HG02571 (cell line): Measurements from ENCODE around the gene CS.
A peak's percentile ranks its signal among the peaks of the same experiment; 100 is the strongest.

ENCODE experiments used
- ATAC-seq: cut with Tn5 transposase; IDR thresholded peaks from one replicate; pipeline ENCODE4 v1.9.1; 2021; ENCODE audit warnings: mild to moderate bottlenecking, moderate library complexity; ENCODE audit not compliant: unreplicated experiment

CS gene

DNA sequence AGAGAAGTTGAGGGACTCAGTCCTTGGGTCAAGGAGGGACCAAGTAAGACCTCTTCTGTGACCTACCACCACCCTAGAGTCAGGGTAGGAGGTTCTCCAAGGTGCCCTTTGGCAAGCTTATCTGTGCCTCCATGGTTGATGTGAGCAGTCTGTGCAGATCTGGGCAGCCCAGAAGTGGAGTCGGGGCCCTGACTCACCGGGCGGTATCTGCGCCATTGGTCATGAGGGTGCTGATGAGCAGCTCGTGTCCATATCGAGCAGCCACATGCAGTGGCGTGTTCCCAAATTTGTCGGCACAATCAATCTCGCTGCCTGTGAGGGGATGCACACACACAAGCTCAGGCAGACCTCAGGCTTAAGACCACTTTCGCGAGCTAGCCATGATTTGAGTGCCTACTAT lies 47.0 kb downstream of the CS start:
- no peak for ATAC-seq

DNA sequence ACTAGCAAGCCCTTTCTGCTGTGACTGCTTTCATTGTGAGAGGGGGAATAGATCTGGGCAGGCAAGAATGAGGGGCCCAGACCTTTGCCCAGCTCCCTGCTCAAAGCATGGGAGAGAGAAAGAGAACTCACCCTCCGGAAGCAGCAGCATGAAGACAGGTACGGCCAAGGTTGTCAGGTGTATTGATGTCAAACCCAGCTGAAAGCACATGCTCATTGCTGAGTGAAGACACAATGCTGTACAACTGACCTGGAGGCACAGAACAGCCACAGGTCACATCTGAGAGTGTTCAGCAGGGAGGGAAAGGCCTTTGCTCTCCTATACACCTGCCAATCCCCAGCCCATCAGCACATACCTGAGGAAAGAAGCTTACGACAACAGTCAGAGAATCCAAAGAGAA lies 47.5 kb downstream of the CS start:
- ATAC-seq, result no peak

DNA sequence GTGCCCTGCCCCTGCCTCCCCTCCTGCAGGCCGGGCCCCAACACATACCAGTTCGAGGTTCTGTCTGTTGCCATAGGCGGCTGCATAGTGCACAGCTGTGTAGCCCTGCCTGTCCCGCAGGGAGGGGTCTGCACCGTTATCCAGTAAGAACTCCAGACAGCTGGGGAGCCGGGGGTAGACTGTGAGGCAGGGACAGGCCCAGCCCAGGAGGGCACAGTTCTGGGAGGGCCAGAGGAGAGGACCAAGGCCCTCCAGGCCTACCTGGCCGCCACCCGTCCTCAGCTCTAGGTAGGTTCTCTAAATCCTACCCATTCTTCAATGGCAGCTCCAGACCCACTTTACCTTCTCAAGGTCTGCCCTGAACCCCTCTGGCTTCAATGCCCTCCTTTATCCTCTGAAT lies 51.4 kb downstream of the CS start:
- no peak for ATAC-seq

DNA sequence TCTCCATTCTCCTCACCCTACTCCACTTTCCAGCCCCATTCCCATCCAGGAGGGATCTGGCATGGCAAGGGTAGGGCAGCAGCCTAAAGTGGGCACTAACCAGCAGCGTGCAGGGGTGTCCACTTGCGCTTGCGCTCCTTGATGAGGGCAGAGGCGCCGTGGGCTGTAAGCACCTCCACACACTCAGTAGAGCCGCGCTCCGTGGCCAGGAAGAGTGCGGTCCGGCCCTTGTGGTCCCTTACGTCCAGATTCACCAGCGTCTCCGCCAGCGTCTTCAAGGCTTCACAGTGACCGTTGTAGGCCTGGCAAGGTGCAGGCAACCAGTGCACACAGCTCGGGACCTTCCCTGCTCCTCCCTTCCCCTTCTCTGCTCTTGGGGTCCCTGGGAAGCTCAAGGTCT lies 52.2 kb downstream of the CS start:
- ATAC-seq, result no peak

DNA sequence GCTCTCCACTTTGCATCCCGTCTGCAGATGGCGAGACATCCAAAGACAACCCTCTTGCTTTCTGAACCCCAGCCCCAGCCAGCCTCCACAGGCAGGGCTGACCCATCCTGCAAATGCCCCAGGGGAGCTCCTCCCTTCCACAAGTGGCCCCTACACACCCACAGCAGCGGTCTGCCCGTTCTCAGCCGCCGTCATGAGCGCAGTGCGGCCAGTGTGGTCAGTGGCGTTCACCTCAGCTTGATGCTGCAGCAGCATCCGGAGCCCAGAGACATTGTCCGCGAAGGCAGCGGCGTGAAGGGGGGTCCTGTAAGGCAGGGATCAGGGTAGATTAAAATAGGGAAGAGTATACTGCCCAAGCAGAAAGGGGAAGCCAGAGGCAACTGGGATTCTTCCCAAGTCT lies 55.6 kb downstream of the CS start:
- ATAC-seq, result no peak

DNA sequence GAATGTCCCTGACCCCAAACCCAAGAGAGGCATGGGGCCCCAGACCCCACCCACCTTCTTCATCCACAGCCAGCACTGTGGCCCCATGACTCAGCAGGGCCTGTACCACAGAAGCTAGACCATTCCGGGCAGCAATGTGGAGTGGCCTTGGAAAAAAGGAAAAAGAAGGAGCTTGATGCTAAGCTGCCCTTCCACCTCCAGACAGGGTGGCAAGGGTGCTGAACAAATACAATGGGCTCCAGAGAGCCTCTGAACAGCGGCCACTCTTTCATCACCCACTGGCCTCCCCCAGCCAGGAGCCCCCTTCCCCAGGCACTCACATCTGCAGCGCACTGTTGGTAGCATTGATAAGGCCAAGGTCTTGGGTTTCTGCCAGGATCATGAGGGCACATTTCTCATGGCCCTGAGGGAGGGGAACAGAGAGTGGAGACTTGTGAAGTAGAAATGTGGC lies 56.4 kb downstream of the CS start:
- ATAC-seq, result no peak

DNA sequence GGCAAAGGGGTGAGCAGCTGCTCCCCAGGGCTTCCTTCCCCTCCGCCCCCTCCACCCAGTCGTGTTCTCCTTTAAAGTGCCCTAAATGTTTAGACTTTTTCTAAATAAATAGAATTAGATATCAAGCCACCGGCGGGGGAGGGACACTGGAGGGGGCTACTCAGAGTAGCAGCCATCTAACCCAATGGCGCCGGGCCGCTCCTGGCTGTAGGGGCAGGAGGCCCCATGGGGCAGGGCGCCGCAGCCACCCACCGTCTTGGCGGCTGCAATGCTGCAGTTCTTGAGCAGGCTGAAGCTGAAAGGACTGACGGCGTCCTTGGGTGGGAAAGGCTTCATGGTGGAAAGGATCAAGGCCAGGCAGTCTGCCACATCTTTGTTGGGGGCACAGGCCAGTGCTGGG lies 57.1 kb downstream of the CS start:
- no peak for ATAC-seq

DNA sequence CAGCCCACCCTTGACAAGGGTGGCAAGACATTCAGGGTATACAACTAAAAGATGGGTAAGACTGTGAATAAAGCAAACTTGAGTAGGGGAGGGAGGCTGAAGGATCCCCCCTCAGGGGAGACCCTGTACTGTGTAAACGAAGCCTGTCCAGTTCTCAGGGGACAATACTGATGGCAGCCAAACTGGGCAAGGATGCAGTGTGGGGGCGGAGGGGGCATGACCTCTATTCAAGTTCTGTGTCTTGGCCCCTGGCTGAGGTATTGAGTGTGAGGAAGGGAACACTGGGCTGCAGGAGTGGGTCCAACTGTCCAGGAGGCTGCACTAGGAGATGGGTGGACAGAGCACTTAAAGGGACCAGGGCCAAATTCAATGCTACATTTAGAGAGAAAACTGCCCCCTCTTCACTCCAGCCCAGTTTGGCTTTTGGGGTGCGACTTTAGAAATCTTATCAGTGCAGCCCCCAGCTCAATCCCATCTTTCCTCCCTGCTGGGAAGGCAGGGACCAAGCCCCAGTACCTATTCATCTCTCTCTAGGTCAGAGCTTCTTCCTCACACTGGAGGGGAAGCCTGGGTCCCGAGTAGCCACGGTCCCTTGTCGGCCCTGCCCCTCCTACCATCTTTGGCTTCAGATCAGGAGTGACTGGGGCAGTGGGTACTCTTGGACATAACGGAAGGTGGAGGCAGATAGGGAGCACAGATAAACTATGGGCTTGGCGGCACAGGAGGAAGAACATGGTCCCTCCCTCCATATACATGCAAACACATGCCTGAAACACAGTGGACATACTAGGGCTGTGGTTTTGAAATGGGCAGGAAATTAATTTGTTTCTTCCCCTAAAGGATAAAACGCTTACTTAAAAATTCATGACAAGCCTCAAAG lies 58.5 kb downstream of the CS start:
- ATAC-seq, result no peak

DNA sequence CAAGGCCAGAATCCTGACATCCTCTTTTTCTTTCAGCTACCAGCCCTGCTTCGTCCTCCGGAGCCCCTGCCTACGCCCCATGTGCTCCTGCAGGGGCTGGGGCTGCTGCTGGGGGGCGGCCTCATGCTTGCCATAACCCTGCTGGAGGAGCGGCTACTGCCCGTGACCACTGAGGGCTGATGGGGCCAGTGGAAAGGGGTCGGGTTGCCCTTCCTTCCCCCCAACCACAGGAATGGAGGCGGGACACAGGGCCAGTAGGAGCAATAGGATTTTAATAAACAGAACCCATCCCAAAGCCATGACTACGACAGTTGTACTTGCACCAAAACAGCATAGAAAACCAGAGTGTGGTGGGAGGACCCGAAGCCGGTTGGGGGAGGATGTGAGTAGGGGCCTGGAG lies 62.6 kb downstream of the CS start:
- no peak for ATAC-seq

DNA sequence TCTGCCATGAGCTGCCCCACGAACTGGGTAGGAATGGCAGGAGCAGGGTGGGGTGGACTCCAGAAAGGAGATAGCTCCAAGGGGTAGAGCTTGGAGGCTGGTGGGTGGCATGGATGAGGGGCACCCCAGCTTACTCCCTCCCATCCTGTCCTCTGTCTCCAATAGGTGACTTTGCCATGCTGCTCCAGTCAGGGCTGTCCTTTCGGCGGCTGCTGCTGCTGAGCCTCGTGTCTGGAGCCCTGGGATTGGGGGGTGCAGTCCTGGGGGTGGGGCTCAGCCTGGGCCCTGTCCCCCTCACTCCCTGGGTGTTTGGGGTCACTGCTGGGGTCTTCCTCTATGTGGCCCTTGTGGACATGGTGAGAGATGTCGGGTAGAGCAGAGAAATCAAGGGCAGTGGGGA lies 63.1 kb downstream of the CS start:
- no peak for ATAC-seq

DNA sequence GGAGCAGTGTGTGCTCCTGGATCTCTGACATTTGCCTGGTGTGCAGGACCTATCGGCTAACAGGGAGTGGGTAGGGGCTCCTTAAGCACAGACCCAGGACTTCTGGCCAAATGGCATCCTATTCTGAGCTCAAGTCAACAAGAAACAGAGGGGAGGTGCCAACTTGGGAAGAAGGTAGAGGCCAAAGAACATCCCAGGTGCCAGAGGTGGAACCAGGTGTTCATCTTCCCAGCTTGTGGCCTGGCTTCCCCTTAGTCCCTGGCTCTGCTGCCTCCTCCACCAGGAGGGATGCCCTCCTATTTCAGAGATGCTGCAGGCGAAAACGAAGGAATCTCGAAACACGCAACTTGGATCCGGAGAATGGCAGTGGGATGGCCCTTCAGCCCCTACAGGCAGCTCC lies 64.0 kb downstream of the CS start:
- ATAC-seq, result no peak

DNA sequence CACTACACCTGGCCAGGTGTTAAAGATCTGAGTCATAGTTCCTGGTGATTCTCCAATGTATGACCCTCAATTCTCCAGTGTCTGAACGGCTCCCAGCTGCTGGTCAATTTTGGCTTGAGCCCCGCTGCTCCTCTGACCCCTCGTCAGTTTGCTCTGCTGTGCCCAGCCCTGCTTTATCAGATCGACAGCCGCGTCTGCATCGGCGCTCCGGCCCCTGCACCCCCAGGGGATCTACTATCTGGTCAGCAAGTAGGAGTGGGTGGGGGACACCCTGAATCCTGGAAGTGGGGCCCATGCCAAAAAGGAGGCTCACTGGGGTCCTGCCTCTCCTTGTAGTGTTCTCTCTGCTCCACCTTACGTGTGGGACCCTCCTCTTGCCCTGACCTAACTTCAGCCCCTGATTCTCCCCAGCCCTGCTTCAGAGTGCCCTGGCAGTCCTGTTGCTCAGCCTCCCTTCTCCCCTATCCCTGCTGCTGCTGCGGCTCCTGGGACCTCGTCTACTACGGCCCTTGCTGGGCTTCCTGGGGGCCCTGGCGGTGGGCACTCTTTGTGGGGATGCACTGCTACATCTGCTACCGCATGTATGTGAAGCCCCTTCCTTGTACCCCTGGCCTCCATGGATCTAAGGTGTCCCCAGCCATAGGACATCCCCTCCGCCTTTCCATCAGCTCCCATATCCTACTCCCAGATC lies 65.2 kb downstream of the CS start:
- ATAC-seq, result no peak

DNA sequence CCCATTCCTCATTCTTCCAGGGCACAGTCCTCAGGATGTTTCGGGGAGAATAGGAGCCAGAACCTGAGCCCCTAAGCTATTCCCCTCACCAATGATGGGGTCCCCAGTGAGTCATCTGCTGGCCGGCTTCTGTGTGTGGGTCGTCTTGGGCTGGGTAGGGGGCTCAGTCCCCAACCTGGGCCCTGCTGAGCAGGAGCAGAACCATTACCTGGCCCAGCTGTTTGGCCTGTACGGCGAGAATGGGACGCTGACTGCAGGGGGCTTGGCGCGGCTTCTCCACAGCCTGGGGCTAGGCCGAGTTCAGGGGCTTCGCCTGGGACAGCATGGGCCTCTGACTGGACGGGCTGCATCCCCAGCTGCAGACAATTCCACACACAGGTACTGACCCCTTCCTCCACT lies 68.9 kb downstream of the CS start:
- no peak for ATAC-seq

DNA sequence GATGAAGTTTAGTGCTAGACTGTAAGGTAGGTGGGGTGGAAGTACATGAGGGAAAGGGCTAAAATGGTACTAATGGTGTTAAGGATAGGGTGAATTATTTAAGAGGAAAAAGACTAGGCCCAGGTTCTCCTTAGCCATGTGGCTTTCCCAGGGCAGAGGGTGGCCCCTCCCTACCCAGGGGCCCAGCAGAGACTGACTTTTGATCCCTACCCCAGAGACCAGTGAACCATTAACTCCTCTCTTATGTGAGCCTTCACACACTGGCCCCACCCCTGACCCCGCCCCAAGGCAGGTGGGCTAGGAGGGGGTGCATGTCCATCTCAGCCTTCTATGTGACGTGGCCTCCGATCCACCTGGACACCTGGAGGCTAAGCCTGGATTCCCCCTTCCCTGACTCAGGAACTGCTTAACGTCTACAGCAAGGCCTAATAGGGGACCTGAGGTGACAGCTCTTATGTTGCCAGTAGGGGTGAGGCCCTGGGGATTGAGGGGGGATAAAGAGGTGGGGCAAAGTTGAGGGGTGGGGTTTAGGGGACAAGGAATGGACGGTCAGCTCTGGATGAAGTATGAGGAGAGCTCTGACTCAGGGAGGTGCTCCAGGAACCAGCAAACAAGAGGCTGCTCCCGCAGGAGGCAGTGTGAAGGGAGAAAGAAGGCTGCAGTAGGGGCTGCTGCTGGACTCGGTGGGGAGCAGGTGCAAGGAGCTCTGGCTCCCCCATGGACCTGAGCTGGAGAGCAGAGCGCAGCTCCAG lies 69.5 kb downstream of the CS start:
- ATAC-seq, result no peak

DNA sequence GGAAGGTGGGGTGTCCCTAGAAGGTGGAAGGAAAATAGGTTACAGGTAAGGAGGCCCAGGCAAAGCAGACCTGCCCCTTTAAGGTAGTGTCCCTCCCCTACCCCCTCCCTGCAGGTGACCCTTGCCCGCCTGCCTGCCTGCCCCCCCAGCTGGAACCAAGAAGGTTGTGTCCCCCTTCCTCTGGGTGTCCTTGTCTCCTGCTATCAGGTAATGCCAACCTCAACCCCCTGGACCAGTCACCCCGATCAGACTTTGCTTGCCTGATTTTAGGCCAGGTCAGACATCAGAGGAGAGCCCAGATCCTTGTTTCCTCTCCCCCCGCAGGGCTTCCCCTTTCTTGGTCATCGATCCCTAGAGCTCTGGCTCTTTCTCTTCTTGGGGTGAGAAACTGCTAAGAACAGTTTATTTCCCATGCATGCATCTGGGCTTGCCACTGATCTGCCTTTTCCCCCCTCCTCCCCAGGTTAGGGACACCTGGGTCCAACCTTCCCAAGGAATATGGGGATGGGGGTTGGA lies 70.2 kb downstream of the CS start, which contains the start of gene SLC39A5:
TSS of gene SLC39A5 (plus strand) at position 136 of the 516 bp plus-strand sequence. CDS start 1,224 bp downstream, outside the sequence.
- ATAC-seq, result no peak

DNA sequence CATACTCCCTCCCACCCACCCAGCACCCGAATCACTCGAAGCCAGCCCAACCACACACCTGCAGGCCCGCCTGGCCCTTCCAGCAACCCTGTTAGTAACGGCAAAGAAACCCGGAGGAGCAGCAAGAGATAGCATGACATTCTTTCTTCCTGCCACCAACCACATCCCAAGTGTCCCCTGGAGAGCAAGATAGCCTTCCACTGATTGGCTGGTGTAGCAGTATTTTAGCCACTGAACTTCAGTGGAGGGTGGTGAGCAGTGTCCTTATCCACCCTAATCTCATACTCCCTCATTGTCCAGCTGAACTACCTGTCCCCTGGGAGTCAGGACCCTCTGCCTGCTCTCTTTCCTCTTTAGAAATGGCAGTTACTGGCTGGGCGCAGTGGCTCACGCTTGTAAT lies 71.0 kb downstream of the CS start:
- no peak for ATAC-seq

DNA sequence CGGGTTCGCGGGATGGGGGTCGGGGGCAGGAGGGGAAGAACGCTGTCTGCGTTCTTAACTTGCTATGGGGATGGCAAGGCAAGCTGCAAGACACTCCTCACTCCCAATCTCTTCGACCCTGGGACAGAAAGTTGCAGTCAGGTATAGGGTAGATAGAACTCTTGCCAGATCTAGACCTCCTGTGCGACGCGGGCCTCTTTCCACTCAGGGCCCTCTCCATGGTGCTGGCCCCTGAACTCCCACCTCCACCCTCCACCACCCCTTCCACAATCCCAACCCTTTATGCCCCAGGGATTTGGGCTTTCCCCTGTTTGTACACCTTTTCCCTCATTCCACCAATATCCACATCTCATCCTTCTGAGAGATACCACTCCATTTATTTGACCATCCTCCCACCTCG lies 75.2 kb downstream of the CS start:
- ATAC-seq, result no peak

DNA sequence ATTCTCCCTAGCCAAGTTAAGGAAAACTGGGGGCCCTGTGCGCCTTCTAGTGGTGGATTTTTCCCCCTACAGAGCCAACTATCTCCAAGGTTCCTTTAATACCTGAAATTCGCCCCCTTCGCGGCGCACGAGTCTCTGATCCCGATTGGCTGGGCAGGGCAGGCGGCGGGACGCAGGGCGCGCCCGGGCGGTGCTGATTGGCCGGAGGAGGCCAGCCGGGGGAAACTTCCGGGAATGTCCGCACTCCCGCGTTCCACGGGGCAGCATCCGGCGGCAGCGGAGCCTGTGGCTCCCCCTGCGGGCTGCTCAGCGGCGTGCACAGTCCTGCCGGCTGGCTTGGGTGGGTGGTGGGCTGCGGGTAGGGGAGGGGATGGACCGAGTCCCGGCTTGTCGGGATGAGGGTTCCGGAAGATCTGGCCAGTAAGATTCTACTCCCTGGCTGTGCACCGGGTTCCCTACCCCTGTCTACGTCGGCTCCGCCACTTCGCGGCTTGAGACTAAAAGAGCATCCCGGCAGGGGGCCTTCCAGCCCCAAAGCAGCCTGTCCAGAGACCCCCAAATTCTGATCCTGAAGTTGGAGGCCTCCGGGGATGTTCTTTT lies 75.9 kb downstream of the CS start, which contains the start of gene NABP2:
TSS of gene NABP2 (plus strand) at position 241 of the 600 bp plus-strand sequence. CDS start 515 bp downstream, outside the sequence.
- ATAC-seq, result peak; percentile 67

DNA sequence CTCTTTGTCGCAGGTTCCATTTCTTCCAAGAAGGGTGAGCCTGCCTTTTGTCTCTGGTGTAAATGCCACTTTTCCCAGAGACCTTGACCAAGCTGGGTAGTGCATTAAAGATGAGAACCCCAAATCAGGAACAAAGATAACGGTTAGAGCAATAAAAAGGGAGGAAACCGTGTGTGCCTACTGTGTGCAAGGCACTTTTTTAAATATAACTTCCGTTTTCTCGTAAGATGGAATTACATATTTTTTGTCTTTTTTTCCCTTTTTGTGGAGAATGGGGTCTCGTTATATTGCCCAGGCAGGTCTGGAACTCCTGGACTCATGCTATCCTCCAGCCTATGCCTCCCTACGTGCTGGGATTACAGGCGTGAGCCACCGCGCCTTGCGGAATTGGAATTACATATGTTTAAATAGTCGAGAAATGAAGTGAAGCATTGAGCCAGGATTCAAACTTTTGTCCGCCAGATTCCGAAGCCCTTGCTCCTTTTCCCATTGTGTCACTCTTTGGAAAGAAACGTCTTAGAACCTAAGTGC lies 76.5 kb downstream of the CS start:
- no peak for ATAC-seq

DNA sequence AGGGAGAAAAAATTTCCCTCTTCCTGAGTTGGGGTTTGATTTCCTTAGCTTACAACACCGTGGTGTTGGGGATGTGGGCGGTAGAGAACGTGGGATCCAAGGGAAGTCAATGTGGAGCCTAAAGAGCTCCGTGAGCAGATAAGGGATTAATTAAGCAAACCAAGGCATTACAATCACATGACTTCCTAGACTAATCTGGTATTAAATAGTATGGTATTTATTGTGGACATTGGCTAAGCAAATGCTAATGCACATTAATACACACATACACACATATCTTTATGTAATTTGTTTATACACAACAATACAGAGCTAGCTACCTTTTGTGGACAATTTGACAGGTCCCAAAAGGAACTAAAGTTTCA lies 77.6 kb downstream of the CS start:
- no peak for ATAC-seq
